Coronary artery (tissue), 2 donors: ENCODE measurements around the gene SHISA5.
"Not testable (repeated sequence)": the region's sequence is repeated elsewhere in the genome, so short reads cannot be mapped to it uniquely, and the experiment has no call there.

Experiments used
- DNase-seq: peaks from one replicate; pipeline ENCODE4 v3.0.0-alpha.2; 2017; ENCODE audit warnings: low spot score
- H3K27ac ChIP-seq, 2 donors: fragments of 200-600 bp; sonication (generic); one replicate each; pipeline ENCODE4 v1.5.1; 2016 to 2019
- H3K4me3 ChIP-seq: fragments of 200-600 bp; sonication (generic); 2 replicates; pipeline ENCODE4 v1.5.1; 2016; ENCODE audit warnings: mild to moderate bottlenecking, moderate library complexity
- CTCF ChIP-seq: fragments of 200-600 bp; sonication (generic); IDR thresholded peaks from one replicate; pipeline ENCODE4 v1.5.1; 2019; ENCODE audit warnings: antibody characterized with exemption

SHISA5 gene

DNA sequence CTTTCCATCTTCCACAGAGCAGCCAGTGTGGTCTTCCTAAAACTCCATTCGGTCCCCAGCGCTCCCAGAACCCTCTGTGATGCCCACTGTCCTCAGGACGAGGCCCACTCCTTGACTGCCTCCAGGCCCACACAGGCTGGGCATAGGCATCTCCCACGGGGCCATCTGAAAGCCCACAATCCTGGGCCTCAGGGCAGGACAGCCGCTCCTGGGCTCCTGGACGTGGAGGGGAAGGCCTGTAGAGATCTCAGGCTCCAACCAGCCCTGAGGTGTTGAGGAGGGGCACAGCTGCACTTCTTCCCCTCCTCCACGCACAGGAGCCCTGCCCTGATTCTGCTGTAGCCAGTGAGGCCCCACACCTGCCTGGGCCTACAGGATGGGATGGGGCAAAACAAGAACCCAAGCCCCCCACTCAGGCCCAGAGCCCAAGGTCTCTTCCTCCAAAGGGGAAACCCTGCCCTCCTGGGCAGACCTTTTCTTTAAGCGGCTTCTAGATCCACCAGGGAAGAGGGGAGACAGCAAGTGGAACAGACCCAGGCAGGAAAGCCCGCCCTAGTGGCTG lies 25.9 kb downstream of the SHISA5 start:
- DNase-seq = no peak
- H3K27ac ChIP-seq = peak overlapping the region in 1 of 2 donors; percentile 10
- no peak overlapping the region for H3K4me3 ChIP-seq

GRCh38 chr3:48476426-48477053 lies 27.4 kb downstream of the SHISA5 start:
- H3K27ac ChIP-seq = no peak overlapping the region
- no peak for TF ChIP-seq CTCF
- no peak for DNase-seq

More for the DNA sequence above, 25.9 kb downstream of the SHISA5 start:
- no peak for TF ChIP-seq CTCF

GRCh38 chr3:48475188-48475587 lies 28.8 kb downstream of the SHISA5 start:
- DNase-seq = no peak
- Histone ChIP-seq H3K4me3 (no peak overlapping the region), H3K27ac (no peak overlapping the region)
- TF ChIP-seq CTCF = no peak

More at GRCh38 chr3:48476426-48477053, 27.4 kb downstream of the SHISA5 start:
- H3K4me3 ChIP-seq = no peak overlapping the region

DNA sequence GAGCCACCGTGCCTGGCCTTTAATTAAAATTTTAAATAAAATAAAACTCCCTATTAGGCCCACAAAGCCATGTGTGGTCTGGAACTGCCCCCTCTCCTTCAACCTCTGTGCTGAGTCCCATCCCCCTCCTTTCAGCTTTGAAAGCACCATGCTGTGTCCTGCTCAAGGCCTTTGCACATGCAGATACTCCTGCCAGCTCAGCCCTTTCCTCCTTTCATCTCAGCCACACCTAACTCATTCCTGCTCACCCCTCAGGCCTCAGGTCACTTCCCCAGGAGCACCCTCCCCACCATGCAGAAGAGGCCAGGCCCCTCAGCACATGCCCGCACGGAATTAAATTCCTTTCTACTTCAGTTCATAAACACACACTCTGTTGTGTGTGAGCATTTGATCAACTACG lies 29.4 kb downstream of the SHISA5 start:
- H3K27ac ChIP-seq = no peak overlapping the region
- no peak overlapping the region for H3K4me3 ChIP-seq
- DNase-seq = no peak
- no peak for TF ChIP-seq CTCF

DNA sequence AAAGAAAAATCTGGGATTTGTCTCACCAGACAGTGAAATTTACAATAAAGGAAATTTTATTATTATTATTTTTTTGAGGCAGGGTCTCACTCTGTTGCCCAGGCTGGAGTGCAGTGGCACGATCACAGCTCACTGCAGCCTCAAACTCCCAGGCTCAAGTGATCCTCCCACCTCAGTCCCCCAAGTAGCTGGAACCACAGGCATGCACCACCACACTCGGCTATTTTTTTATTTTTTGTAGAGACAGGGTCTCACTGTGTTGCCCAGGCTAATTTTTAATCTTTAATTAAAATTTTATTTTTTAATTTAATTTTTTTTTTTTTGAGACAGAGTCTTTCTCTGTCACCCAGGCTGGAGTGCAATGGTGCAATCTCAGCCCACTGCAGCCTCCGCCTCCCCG lies 29.9 kb downstream of the SHISA5 start:
- DNase-seq, H3K27ac ChIP-seq, H3K4me3 ChIP-seq: not testable (repeated sequence)

GRCh38 chr3:48473617-48473952 lies 30.4 kb downstream of the SHISA5 start:
- H3K27ac ChIP-seq = peak overlapping the region; percentile 96 to 98
- no peak overlapping the region for H3K4me3 ChIP-seq
- no peak for DNase-seq
- TF ChIP-seq CTCF = no peak

- peak overlapping the region; percentile 96 to 98 for H3K27ac ChIP-seq
These were observed 30.9 kb downstream of the SHISA5 start for GRCh38 chr3:48472923-48473616.

More at GRCh38 chr3:48472923-48473616, 30.9 kb downstream of the SHISA5 start:
- no peak for TF ChIP-seq CTCF
- H3K4me3 ChIP-seq = peak overlapping the region; percentile 84
- DNase-seq = peak; percentile 94
